Activated CD4-positive, alpha-beta T cell treated with anti-CD3 and anti-CD28 coated beads, Interleukin-2, amount 10 ng/mL, durations not matched to agents 7 days and 5 days (primary cell): ENCODE data around the gene CLDN18. TPM values are rescaled to one million over a fixed set of nuclear protein-coding genes. Genes with fewer than 3 reads are reported as not detected.

Source experiments
- CTCF ChIA-PET: fragments of 350-600 bp; sonication (Branson Sonifier 250); formaldehyde crosslinking; loops from one replicate; lab custom pipeline; 2021; ENCODE audit warnings: antibody characterized with exemption; lab: Charles Lee
- POLR2A ChIA-PET: fragments of 350-600 bp; sonication (Branson Sonifier 250); formaldehyde crosslinking; loops from one replicate; lab custom pipeline; 2021; ENCODE audit warnings: antibody characterized with exemption; lab: Charles Lee
- DNase-seq: peaks from one replicate; pipeline ENCODE4 v3.0.0-alpha.2; 2020
- H3K27ac Mint-ChIP-seq: one replicate; pipeline ENCODE4 v1.8.0; 2021; ENCODE audit warnings: mild to moderate bottlenecking, moderate library complexity, mixed read lengths
- H3K27me3 Mint-ChIP-seq: one replicate; pipeline ENCODE4 v1.8.0; 2021; ENCODE audit warnings: mixed read lengths
- H3K36me3 Mint-ChIP-seq: one replicate; pipeline ENCODE4 v1.8.0; 2021; ENCODE audit warnings: low read depth, mixed read lengths
- H3K4me1 Mint-ChIP-seq: one replicate; pipeline ENCODE4 v1.8.0; 2021; ENCODE audit warnings: mixed read lengths
- H3K4me3 Mint-ChIP-seq: one replicate; pipeline ENCODE4 v1.8.0; 2021; ENCODE audit warnings: mild to moderate bottlenecking, moderate library complexity, mixed read lengths
- H3K9me3 Mint-ChIP-seq: one replicate; pipeline ENCODE4 v1.8.0; 2021; ENCODE audit warnings: mixed read lengths
- total RNA-seq, 2 experiments: library from RNA; stranded (reverse); gene quantifications; one replicate each; pipeline ENCODE4 v1.2.3, GENCODE V29; 2021

CLDN18 gene
- total RNA-seq, 2 experiments from 2014 or later, result not detected

DNA sequence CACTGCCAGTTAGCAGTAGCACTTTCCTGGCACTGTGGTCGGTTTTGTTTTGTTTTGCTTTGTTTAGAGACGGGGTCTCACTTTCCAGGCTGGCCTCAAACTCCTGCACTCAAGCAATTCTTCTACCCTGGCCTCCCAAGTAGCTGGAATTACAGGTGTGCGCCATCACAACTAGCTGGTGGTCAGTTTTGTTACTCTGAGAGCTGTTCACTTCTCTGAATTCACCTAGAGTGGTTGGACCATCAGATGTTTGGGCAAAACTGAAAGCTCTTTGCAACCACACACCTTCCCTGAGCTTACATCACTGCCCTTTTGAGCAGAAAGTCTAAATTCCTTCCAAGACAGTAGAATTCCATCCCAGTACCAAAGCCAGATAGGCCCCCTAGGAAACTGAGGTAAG is 22.6 kb downstream of the CLDN18 start:
- Mint-ChIP-seq H3K4me1 (no peaks in the 10 kb centered on the region), H3K27ac (no peak overlapping the region), H3K9me3 (no peaks in the 10 kb centered on the region), H3K27me3 (peaks cover 18% of the 10 kb centered on the region), H3K4me3 (no peak overlapping the region), H3K36me3 (no peaks in the 10 kb centered on the region)
- ChIA-PET POLR2A (no interaction called here), CTCF (no interaction called here)
- DNase-seq, result no peak

DNA sequence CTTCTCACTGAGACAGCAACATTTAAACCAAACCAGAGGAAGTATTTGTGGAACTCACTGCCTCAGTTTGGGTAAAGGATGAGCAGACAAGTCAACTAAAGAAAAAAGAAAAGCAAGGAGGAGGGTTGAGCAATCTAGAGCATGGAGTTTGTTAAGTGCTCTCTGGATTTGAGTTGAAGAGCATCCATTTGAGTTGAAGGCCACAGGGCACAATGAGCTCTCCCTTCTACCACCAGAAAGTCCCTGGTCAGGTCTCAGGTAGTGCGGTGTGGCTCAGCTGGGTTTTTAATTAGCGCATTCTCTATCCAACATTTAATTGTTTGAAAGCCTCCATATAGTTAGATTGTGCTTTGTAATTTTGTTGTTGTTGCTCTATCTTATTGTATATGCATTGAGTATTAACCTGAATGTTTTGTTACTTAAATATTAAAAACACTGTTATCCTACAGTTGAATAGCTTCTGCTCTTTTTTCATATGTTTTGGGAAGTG is 23.3 kb downstream of the CLDN18 start:
- Mint-ChIP-seq H3K4me3 (no peak overlapping the region), H3K9me3 (no peaks in the 10 kb centered on the region), H3K4me1 (no peaks in the 10 kb centered on the region), H3K27me3 (peaks cover 19% of the 10 kb centered on the region), H3K36me3 (no peaks in the 10 kb centered on the region), H3K27ac (no peak overlapping the region)
- DNase-seq, result no peak
- CTCF ChIA-PET, result interaction anchor here (0.5 kb wide), 1 partner anchor 892 kb away, joined by 3 read pairs; no protein-coding TSS in a partner anchor
- POLR2A ChIA-PET, result no interaction called here

- H3K27ac Mint-ChIP-seq, result no peak overlapping the region
- no peaks in the 10 kb centered on the region for H3K4me1 Mint-ChIP-seq
- DNase-seq, result no peak
- H3K4me3 Mint-ChIP-seq, result no peak overlapping the region
- H3K27me3 Mint-ChIP-seq, result peaks cover 25% of the 10 kb centered on the region
- H3K9me3 Mint-ChIP-seq, result no peaks in the 10 kb centered on the region
- H3K36me3 Mint-ChIP-seq, result no peaks in the 10 kb centered on the region
- CTCF ChIA-PET, result no interaction called here
- POLR2A ChIA-PET, result no interaction called here
These were observed 25.0 kb downstream of the CLDN18 start for GRCh38 chr3:138034918-138035317.

DNA sequence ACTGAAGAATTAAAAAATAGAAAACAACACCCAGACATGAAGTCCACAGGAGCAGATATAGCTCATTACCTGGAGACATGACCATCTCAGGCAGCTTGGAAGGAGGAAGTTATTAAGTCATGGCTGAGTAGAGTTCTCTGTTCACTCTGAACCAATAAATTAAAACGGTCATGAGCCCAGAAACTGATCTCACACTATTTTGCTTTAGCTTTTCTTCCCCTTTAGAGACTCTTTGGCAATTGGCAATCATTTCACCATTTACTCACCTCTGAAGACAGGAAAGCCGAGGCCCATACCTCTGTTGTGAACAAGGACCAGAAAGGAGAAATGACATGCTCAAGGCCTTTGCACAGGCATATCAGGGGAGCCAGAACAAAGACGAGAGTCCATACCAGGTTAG is 26.6 kb downstream of the CLDN18 start:
- Mint-ChIP-seq H3K4me3 (no peak overlapping the region), H3K4me1 (no peaks in the 10 kb centered on the region), H3K9me3 (no peaks in the 10 kb centered on the region), H3K36me3 (no peaks in the 10 kb centered on the region), H3K27me3 (peaks cover 36% of the 10 kb centered on the region), H3K27ac (no peak overlapping the region)
- no peak for DNase-seq
- POLR2A ChIA-PET, result interaction anchor here (0.7 kb wide), 1 partner anchor 11 kb away, joined by 3 read pairs; no protein-coding TSS in a partner anchor
- CTCF ChIA-PET, result no interaction called here

- Mint-ChIP-seq H3K4me3 (no peak overlapping the region), H3K4me1 (no peaks in the 10 kb centered on the region), H3K27me3 (peaks cover 37% of the 10 kb centered on the region), H3K9me3 (no peaks in the 10 kb centered on the region), H3K36me3 (no peaks in the 10 kb centered on the region), H3K27ac (no peak overlapping the region)
- DNase-seq, result no peak
- POLR2A ChIA-PET, result no interaction called here
- CTCF ChIA-PET, result no interaction called here
These were observed 28.9 kb downstream of the CLDN18 start for GRCh38 chr3:138038725-138039462.

GRCh38 chr3:138042043-138042442 is 32.1 kb downstream of the CLDN18 start:
- Mint-ChIP-seq H3K4me3 (no peak overlapping the region), H3K27ac (no peak overlapping the region), H3K36me3 (no peaks in the 10 kb centered on the region), H3K9me3 (no peaks in the 10 kb centered on the region), H3K4me1 (no peaks in the 10 kb centered on the region), H3K27me3 (peaks cover 44% of the 10 kb centered on the region)
- ChIA-PET POLR2A (interaction anchor here (0.6 kb wide), 1 partner anchor 75 kb away, joined by 3 read pairs; no protein-coding TSS in a partner anchor), CTCF (interaction anchor here (1.4 kb wide), 1 partner anchor 14 kb away, joined by 3 read pairs; no protein-coding TSS in a partner anchor)
- DNase-seq, result no peak

- no peaks in the 10 kb centered on the region for H3K4me1 Mint-ChIP-seq
- POLR2A ChIA-PET, result no interaction called here
- DNase-seq, result no peak
- H3K27ac Mint-ChIP-seq, result no peak overlapping the region
- no peaks in the 10 kb centered on the region for H3K36me3 Mint-ChIP-seq
- H3K4me3 Mint-ChIP-seq, result no peak overlapping the region
- H3K27me3 Mint-ChIP-seq, result peaks cover 41% of the 10 kb centered on the region
- CTCF ChIA-PET, result interaction anchor here (1.1 to 2.2 kb wide), 3 partner anchors 9 to 14 kb away, joined by 3 to 6 read pairs (median 4); no protein-coding TSS in a partner anchor
- H3K9me3 Mint-ChIP-seq, result no peaks in the 10 kb centered on the region
These were observed 33.5 kb downstream of the CLDN18 start for GRCh38 chr3:138043266-138044029.

DNA sequence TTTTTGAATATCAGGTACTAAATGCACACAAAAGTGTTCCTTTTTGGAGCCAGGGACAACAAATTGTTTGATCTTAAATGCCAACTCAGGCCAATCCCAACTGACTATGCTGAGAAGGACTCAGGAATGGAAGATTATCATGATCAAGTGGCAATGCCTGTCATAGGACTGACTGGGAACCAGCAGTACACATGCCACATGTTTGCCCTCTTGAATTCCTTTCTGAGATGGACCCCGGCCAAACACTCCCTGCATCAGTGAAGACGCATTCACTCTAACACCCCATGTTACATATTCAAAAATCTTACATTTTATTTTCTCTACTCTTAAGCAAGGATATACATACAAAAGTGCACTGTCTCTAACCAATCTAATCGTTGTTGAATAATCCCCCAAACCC is 36.1 kb downstream of the CLDN18 start:
- Mint-ChIP-seq H3K4me3 (no peak overlapping the region), H3K9me3 (peaks cover 3% of the 10 kb centered on the region), H3K27me3 (peaks cover 26% of the 10 kb centered on the region), H3K4me1 (no peaks in the 10 kb centered on the region), H3K36me3 (no peaks in the 10 kb centered on the region), H3K27ac (no peak overlapping the region)
- ChIA-PET POLR2A (no interaction called here), CTCF (interaction anchor here (0.9 kb wide), 1 partner anchor 11 kb away, joined by 3 read pairs; no protein-coding TSS in a partner anchor)
- no peak for DNase-seq

- POLR2A ChIA-PET, result no interaction called here
- no peak overlapping the region for H3K27ac Mint-ChIP-seq
- peaks cover 3% of the 10 kb centered on the region for H3K9me3 Mint-ChIP-seq
- H3K4me3 Mint-ChIP-seq, result no peak overlapping the region
- peaks cover 21% of the 10 kb centered on the region for H3K27me3 Mint-ChIP-seq
- H3K36me3 Mint-ChIP-seq, result no peaks in the 10 kb centered on the region
- CTCF ChIA-PET, result interaction anchor here (0.9 kb wide), 1 partner anchor 10 kb away, joined by 3 read pairs; no protein-coding TSS in a partner anchor
- H3K4me1 Mint-ChIP-seq, result no peaks in the 10 kb centered on the region
- DNase-seq, result no peak
These were observed 37.0 kb downstream of the CLDN18 start for GRCh38 chr3:138046955-138047354.

GRCh38 chr3:138047596-138048158 is 37.7 kb downstream of the CLDN18 start:
- Mint-ChIP-seq H3K4me1 (no peaks in the 10 kb centered on the region), H3K36me3 (no peaks in the 10 kb centered on the region), H3K27ac (no peak overlapping the region), H3K9me3 (peaks cover 3% of the 10 kb centered on the region), H3K4me3 (no peak overlapping the region), H3K27me3 (peaks cover 16% of the 10 kb centered on the region)
- DNase-seq, result no peak
- ChIA-PET POLR2A (interaction anchor here (0.8 kb wide), 1 partner anchor 12 kb away, joined by 3 read pairs; no protein-coding TSS in a partner anchor), CTCF (no interaction called here)

GRCh38 chr3:138049157-138049919 is 39.4 kb downstream of the CLDN18 start:
- no peaks in the 10 kb centered on the region for H3K36me3 Mint-ChIP-seq
- no peak overlapping the region for H3K4me3 Mint-ChIP-seq
- H3K9me3 Mint-ChIP-seq, result peaks cover 3% of the 10 kb centered on the region
- ChIA-PET CTCF (interaction anchor here (0.7 kb wide), 1 partner anchor 493 kb away, joined by 3 read pairs; no protein-coding TSS in a partner anchor), POLR2A (no interaction called here)
- no peaks in the 10 kb centered on the region for H3K4me1 Mint-ChIP-seq
- no peak overlapping the region for H3K27ac Mint-ChIP-seq
- peaks cover 16% of the 10 kb centered on the region for H3K27me3 Mint-ChIP-seq
- no peak for DNase-seq
